WTC11 (cell line): ENCODE data around the gene KLHL29. TPM values are rescaled to one million over a fixed set of nuclear protein-coding genes. Genes with fewer than 3 reads are reported as not detected.

Experiments
- ATAC-seq: fragments of 200-7000 bp; cut with Tn5 transposase; 2 replicates; pipeline ENCODE4 v1.10.0; 2021; ENCODE audit warnings: mild to moderate bottlenecking, moderate library complexity
- CTCF ChIA-PET: fragments of 300-600 bp; sonication (Branson Sonifier 250); formaldehyde crosslinking; loops from one replicate; lab custom pipeline; 2021; ENCODE audit warnings: antibody characterized with exemption; lab: Charles Lee
- POLR2A ChIA-PET: fragments of 350-600 bp; sonication (Branson Sonifier 250); formaldehyde crosslinking; loops from one replicate; lab custom pipeline; 2021; ENCODE audit warnings: antibody characterized with exemption; lab: Charles Lee
- DNase-seq: peaks from one replicate; pipeline ENCODE4 v3.0.0; 2021; ENCODE audit warnings: low spot score
- H3K27ac Mint-ChIP-seq: 2 replicates; pipeline ENCODE4 v1.8.0; 2021; ENCODE audit warnings: mixed read lengths
- H3K27me3 Mint-ChIP-seq: 2 replicates; pipeline ENCODE4 v1.8.0; 2021; ENCODE audit warnings: low read depth, mild to moderate bottlenecking, moderate library complexity, mixed read lengths
- H3K36me3 Mint-ChIP-seq: 2 replicates; pipeline ENCODE4 v1.8.0; 2021; ENCODE audit warnings: mixed read lengths
- H3K4me1 Mint-ChIP-seq: 2 replicates; pipeline ENCODE4 v1.8.0; 2022; ENCODE audit warnings: mixed read lengths
- H3K4me3 Mint-ChIP-seq: 2 replicates; pipeline ENCODE4 v1.8.0; 2021; ENCODE audit warnings: mild to moderate bottlenecking, moderate library complexity, mixed read lengths
- H3K9me3 Mint-ChIP-seq: 2 replicates; pipeline ENCODE4 v1.8.0; 2021; ENCODE audit warnings: mixed read lengths
- CREM ChIP-seq: sonication (generic); formaldehyde crosslinking; IDR thresholded peaks from 2 replicates; pipeline ENCODE4 v1.8.1; 2022; ENCODE audit warnings: mild to moderate bottlenecking, missing genetic modification reagents, moderate library complexity
- EMX1 ChIP-seq: fragments of 250-450 bp; sonication (Bioruptor Pico); IDR thresholded peaks from 2 replicates; pipeline ENCODE4 v1.8.0; 2021; ENCODE audit warnings: mild to moderate bottlenecking
- GABPB1 ChIP-seq: sonication (generic); formaldehyde crosslinking; IDR thresholded peaks from 2 replicates; pipeline ENCODE4 v1.8.1; 2023; ENCODE audit warnings: mild to moderate bottlenecking, missing genetic modification reagents
- IRF2 ChIP-seq: sonication (generic); formaldehyde crosslinking; IDR thresholded peaks from 2 replicates; pipeline ENCODE4 v1.8.0; 2022; ENCODE audit warnings: low read depth, missing genetic modification reagents, borderline replicate concordance
- KAT7 ChIP-seq: sonication (generic); formaldehyde crosslinking; IDR thresholded peaks from 2 replicates; pipeline ENCODE4 v1.8.1; 2023; ENCODE audit warnings: missing genetic modification reagents, mild to moderate bottlenecking, borderline replicate concordance
- MXD4 ChIP-seq: fragments of 250-450 bp; sonication (Bioruptor Pico); IDR thresholded peaks from 2 replicates; pipeline ENCODE4 v1.8.0; 2021; ENCODE audit warnings: mild to moderate bottlenecking, moderate library complexity, borderline replicate concordance
- MYBL2 ChIP-seq: sonication (generic); formaldehyde crosslinking; IDR thresholded peaks from 2 replicates; pipeline ENCODE4 v1.8.1; 2023; ENCODE audit warnings: mild to moderate bottlenecking, moderate library complexity, missing genetic modification reagents
- NR2C2 ChIP-seq: sonication (generic); formaldehyde crosslinking; IDR thresholded peaks from 2 replicates; pipeline ENCODE4 v1.8.0; 2022; ENCODE audit warnings: mild to moderate bottlenecking, missing genetic modification reagents
- SOX15 ChIP-seq: fragments of 250-450 bp; sonication (Bioruptor Pico); IDR thresholded peaks from 2 replicates; pipeline ENCODE4 v1.9.0; 2021; ENCODE audit warnings: mild to moderate bottlenecking
- TCF7 ChIP-seq: sonication (generic); formaldehyde crosslinking; IDR thresholded peaks from 2 replicates; pipeline ENCODE4 v1.8.0; 2022; ENCODE audit warnings: mild to moderate bottlenecking, low read depth, missing genetic modification reagents, moderate library complexity
- ZNF219 ChIP-seq: sonication (generic); formaldehyde crosslinking; IDR thresholded peaks from 2 replicates; pipeline ENCODE4 v1.8.0; 2023; ENCODE audit warnings: missing genetic modification reagents, mild to moderate bottlenecking, borderline replicate concordance
- ZNF232 ChIP-seq: sonication (generic); formaldehyde crosslinking; IDR thresholded peaks from 2 replicates; pipeline ENCODE4 v1.8.0; 2022; ENCODE audit warnings: mild to moderate bottlenecking, missing genetic modification reagents
- ZNF263 ChIP-seq: sonication (generic); formaldehyde crosslinking; IDR thresholded peaks from 2 replicates; pipeline ENCODE4 v1.8.1; 2022; ENCODE audit warnings: low read depth, mild to moderate bottlenecking, moderate library complexity, missing genetic modification reagents
- ZNF317 ChIP-seq: sonication (generic); formaldehyde crosslinking; IDR thresholded peaks from 2 replicates; pipeline ENCODE4 v1.8.1; 2023; ENCODE audit warnings: low read depth, mild to moderate bottlenecking, moderate library complexity, missing genetic modification reagents, borderline replicate concordance
- total RNA-seq: library from RNA; stranded (reverse); gene quantifications from 3 replicates; pipeline ENCODE4 v1.2.3, GENCODE V29; 2021
- TF ChIP-seq, protein P1 (sequence below): sonication (generic); formaldehyde crosslinking; IDR thresholded peaks from 2 replicates; pipeline ENCODE4 v1.8.1; 2023; ENCODE audit warnings: mild to moderate bottlenecking, missing genetic modification reagents
- TF ChIP-seq, protein P2 (sequence below): sonication (generic); formaldehyde crosslinking; IDR thresholded peaks from 2 replicates; pipeline ENCODE4 v1.8.1; 2023; ENCODE audit warnings: mild to moderate bottlenecking, moderate library complexity, missing genetic modification reagents
- TF ChIP-seq, protein P3 (sequence below): sonication (generic); formaldehyde crosslinking; IDR thresholded peaks from 2 replicates; pipeline ENCODE4 v1.8.0; 2022; ENCODE audit warnings: mild to moderate bottlenecking, missing genetic modification reagents
- TF ChIP-seq, protein P4 (sequence below): sonication (generic); formaldehyde crosslinking; IDR thresholded peaks from 2 replicates; pipeline ENCODE4 v1.8.1; 2022; ENCODE audit warnings: mild to moderate bottlenecking, missing genetic modification reagents, moderate library complexity, borderline replicate concordance
- TF ChIP-seq, protein P5 (sequence below): sonication (generic); formaldehyde crosslinking; IDR thresholded peaks from 2 replicates; pipeline ENCODE4 v1.8.1; 2022; ENCODE audit warnings: low read depth, mild to moderate bottlenecking, moderate library complexity, missing genetic modification reagents, borderline replicate concordance
- TF ChIP-seq, protein P6 (sequence below): sonication (generic); formaldehyde crosslinking; IDR thresholded peaks from 2 replicates; pipeline ENCODE4 v1.8.0; 2022; ENCODE audit warnings: mild to moderate bottlenecking, missing genetic modification reagents

The KLHL29 gene
- total RNA-seq, 1 experiment from 2014 or later: 7.1 TPM

DNA sequence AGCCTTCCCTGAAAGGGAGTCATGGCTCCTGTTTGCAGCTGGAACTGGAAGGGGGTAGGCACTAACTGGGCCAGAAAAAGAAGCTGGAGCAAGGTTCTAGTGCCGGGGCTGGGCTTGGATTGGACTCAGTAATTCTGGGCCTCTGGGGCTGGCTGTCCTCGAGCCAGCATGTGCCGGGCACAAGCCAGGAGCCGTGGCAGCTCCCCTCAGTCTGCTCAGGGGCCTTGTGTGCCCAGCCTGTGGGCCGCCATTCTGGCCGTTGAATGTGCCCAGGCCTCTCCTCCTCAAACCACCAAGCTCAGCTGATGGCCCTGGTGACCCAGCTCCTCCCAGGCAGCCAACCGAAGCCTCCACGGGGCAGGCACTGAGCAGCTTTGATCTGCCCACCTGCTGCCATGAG, 119.6 kb downstream of the KLHL29 start:
- Mint-ChIP-seq H3K4me1 (peaks cover 21% of the 10 kb centered on the region), H3K9me3 (no peaks in the 10 kb centered on the region), H3K27ac (no peak overlapping the region), H3K4me3 (no peak overlapping the region), H3K36me3 (no peaks in the 10 kb centered on the region), H3K27me3 (no peaks in the 10 kb centered on the region; the same call in 1 of the 2 replicates)
- ChIA-PET POLR2A (no interaction called here), CTCF (interaction anchor here (0.6 to 1.7 kb wide), 16 partner anchors 11 to 300 kb away, joined by 3 to 6 read pairs (median 3); no protein-coding TSS in a partner anchor)
- DNase-seq: no peak
- ATAC-seq: no peak
- TF ChIP-seq EMX1 (CRISPR knock-in tag): no peak
- TF ChIP-seq, protein P1, sequence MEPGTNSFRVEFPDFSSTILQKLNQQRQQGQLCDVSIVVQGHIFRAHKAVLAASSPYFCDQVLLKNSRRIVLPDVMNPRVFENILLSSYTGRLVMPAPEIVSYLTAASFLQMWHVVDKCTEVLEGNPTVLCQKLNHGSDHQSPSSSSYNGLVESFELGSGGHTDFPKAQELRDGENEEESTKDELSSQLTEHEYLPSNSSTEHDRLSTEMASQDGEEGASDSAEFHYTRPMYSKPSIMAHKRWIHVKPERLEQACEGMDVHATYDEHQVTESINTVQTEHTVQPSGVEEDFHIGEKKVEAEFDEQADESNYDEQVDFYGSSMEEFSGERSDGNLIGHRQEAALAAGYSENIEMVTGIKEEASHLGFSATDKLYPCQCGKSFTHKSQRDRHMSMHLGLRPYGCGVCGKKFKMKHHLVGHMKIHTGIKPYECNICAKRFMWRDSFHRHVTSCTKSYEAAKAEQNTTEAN: no peak
- TF ChIP-seq, protein P2, sequence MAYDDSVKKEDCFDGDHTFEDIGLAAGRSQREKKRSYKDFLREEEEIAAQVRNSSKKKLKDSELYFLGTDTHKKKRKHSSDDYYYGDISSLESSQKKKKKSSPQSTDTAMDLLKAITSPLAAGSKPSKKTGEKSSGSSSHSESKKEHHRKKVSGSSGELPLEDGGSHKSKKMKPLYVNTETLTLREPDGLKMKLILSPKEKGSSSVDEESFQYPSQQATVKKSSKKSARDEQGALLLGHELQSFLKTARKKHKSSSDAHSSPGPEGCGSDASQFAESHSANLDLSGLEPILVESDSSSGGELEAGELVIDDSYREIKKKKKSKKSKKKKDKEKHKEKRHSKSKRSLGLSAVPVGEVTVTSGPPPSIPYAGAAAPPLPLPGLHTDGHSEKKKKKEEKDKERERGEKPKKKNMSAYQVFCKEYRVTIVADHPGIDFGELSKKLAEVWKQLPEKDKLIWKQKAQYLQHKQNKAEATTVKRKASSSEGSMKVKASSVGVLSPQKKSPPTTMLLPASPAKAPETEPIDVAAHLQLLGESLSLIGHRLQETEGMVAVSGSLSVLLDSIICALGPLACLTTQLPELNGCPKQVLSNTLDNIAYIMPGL (CRISPR knock-in tag): no peak
- TF ChIP-seq, protein P3, sequence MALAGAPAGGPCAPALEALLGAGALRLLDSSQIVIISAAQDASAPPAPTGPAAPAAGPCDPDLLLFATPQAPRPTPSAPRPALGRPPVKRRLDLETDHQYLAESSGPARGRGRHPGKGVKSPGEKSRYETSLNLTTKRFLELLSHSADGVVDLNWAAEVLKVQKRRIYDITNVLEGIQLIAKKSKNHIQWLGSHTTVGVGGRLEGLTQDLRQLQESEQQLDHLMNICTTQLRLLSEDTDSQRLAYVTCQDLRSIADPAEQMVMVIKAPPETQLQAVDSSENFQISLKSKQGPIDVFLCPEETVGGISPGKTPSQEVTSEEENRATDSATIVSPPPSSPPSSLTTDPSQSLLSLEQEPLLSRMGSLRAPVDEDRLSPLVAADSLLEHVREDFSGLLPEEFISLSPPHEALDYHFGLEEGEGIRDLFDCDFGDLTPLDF: no peak
- TF ChIP-seq, protein P4, sequence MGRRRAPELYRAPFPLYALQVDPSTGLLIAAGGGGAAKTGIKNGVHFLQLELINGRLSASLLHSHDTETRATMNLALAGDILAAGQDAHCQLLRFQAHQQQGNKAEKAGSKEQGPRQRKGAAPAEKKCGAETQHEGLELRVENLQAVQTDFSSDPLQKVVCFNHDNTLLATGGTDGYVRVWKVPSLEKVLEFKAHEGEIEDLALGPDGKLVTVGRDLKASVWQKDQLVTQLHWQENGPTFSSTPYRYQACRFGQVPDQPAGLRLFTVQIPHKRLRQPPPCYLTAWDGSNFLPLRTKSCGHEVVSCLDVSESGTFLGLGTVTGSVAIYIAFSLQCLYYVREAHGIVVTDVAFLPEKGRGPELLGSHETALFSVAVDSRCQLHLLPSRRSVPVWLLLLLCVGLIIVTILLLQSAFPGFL: no peak
- no peak for TF ChIP-seq SOX15
- no peak for TF ChIP-seq IRF2 (CRISPR knock-in tag)
- no peak for TF ChIP-seq ZNF219
- TF ChIP-seq KAT7 (CRISPR knock-in tag): no peak
- TF ChIP-seq ZNF317 (CRISPR knock-in tag): no peak
- no peak for TF ChIP-seq GABPB1 (CRISPR knock-in tag)
- TF ChIP-seq MXD4 (CRISPR knock-in tag): no peak
- no peak for TF ChIP-seq ZNF232 (CRISPR knock-in tag)
- no peak for TF ChIP-seq ZNF263 (CRISPR knock-in tag)
- TF ChIP-seq, protein P5, sequence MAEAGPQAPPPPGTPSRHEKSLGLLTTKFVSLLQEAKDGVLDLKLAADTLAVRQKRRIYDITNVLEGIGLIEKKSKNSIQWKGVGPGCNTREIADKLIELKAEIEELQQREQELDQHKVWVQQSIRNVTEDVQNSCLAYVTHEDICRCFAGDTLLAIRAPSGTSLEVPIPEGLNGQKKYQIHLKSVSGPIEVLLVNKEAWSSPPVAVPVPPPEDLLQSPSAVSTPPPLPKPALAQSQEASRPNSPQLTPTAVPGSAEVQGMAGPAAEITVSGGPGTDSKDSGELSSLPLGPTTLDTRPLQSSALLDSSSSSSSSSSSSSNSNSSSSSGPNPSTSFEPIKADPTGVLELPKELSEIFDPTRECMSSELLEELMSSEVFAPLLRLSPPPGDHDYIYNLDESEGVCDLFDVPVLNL (CRISPR knock-in tag): no peak
- no peak for TF ChIP-seq NR2C2 (CRISPR knock-in tag)
- TF ChIP-seq MYBL2: no peak
- TF ChIP-seq, protein P6, sequence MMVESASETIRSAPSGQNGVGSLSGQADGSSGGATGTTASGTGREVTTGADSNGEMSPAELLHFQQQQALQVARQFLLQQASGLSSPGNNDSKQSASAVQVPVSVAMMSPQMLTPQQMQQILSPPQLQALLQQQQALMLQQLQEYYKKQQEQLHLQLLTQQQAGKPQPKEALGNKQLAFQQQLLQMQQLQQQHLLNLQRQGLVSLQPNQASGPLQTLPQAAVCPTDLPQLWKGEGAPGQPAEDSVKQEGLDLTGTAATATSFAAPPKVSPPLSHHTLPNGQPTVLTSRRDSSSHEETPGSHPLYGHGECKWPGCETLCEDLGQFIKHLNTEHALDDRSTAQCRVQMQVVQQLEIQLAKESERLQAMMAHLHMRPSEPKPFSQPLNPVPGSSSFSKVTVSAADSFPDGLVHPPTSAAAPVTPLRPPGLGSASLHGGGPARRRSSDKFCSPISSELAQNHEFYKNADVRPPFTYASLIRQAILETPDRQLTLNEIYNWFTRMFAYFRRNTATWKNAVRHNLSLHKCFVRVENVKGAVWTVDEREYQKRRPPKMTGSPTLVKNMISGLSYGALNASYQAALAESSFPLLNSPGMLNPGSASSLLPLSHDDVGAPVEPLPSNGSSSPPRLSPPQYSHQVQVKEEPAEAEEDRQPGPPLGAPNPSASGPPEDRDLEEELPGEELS: no peak
- TF ChIP-seq TCF7 (CRISPR knock-in tag): no peak
- no peak for TF ChIP-seq CREM
